ENCODE measurements around the gene AKT3.

GRCh38 chr1:243731974-243732625, 117.9 kb downstream of the AKT3 start:
- TF ChIP-seq POLR2AphosphoS5 (IDR thresholded peaks at IDR 0.05; ENCODE audit: low read depth, low read length), result no peak
- TF ChIP-seq REST (IDR thresholded peaks at IDR 0.05; ENCODE audit: insufficient read depth in 1 of 2, low read depth in 2 of 2, low read length in 2 of 2), result no peak
